ENCODE measurements around the gene MBTPS1. TPM values are rescaled to one million over a fixed set of nuclear protein-coding genes. Genes with fewer than 3 reads are reported as not detected.

The MBTPS1 gene
- polyA plus RNA-seq, 2 of the 4 experiments (the other 2 are of a cell fraction): 50.3 to 88.4 TPM

GRCh38 chr16:84161037-84161436, 44.3 kb upstream of the MBTPS1 start:
- Histone ChIP-seq H3K9me3 (no peaks in the 10 kb centered on the region), H3K27ac (no peak overlapping the region), H3K4me1 (no peaks in the 10 kb centered on the region), H3K4me3 (no peak overlapping the region), H3K4me2 (no peak overlapping the region)
- TF ChIP-seq RCOR1 (IDR thresholded peaks at IDR 0.05; ENCODE audit: low read depth, low read length) (no peak), BHLHE40 (IDR thresholded peaks at IDR 0.05; ENCODE audit: low read depth, low read length) (no peak), HOXA7 (CRISPR knock-in tag; IDR thresholded peaks at IDR 0.05) (no peak), HOXB13 (CRISPR knock-in tag; IDR thresholded peaks at IDR 0.05; ENCODE audit: low read depth) (no peak), EP300 (IDR thresholded peaks at IDR 0.05) (no peak), HEYL (CRISPR knock-in tag; IDR thresholded peaks at IDR 0.05) (no peak), MAZ (IDR thresholded peaks at IDR 0.05; ENCODE audit: borderline replicate concordance, low read depth, low read length) (no peak), HMGXB4 (CRISPR knock-in tag; IDR thresholded peaks at IDR 0.05; ENCODE audit: borderline replicate concordance) (no peak), USF2 (IDR thresholded peaks at IDR 0.05) (no peak), NPAS2 (CRISPR knock-in tag; IDR thresholded peaks at IDR 0.05; ENCODE audit: borderline replicate concordance) (no peak), TP53 (CRISPR knock-in tag; IDR thresholded peaks at IDR 0.05) (no peak), CBX2 (IDR thresholded peaks at IDR 0.05; ENCODE audit: borderline replicate concordance, low read depth) (no peak), ELK1 (IDR thresholded peaks at IDR 0.05; ENCODE audit: low read depth, low read length) (no peak), BCL3 (IDR thresholded peaks at IDR 0.05) (no peak), KDM1A (IDR thresholded peaks at IDR 0.05; ENCODE audit: low read depth) (no peak), REST (IDR thresholded peaks at IDR 0.05) (no peak)
- no peak for DNase-seq (ENCODE audit: low read depth in 1 of 2, low spot score in 1 of 2)
- ChIA-PET POLR2A (no interaction called here), CTCF (interaction anchor here (0.9 to 2.0 kb wide), 5 partner anchors 15 to 323 kb away, joined by 3 to 12 read pairs (median 4); partner anchors contain the start of gene TAF1C)
- 66% methylated on average over 10 of the region's 10 CpGs for WGBS (ENCODE audit: missing lambda C conversion rate)
- ATAC-seq: no peak
- no peak for FAIRE-seq

GRCh38 chr16:84159800-84160199, 43.1 kb upstream of the MBTPS1 start:
- no peak for FAIRE-seq
- no peak for DNase-seq (ENCODE audit: low read depth in 1 of 2, low spot score in 1 of 2)
- Histone ChIP-seq H3K9me3 (no peaks in the 10 kb centered on the region), H3K4me1 (no peaks in the 10 kb centered on the region), H3K4me2 (no peak overlapping the region), H3K27ac (no peak overlapping the region), H3K4me3 (no peak overlapping the region)
- no peak for ATAC-seq
- ChIA-PET POLR2A (no interaction called here), CTCF (interaction anchor here (1.4 to 2.0 kb wide), 2 partner anchors 27 to 149 kb away, joined by 3 to 12 read pairs; partner anchors contain the start of gene TAF1C)
- TF ChIP-seq SMC3 (IDR thresholded peaks at IDR 0.05) (no peak), PBX3 (IDR thresholded peaks at IDR 0.05) (no peak), TP53 (CRISPR knock-in tag; IDR thresholded peaks at IDR 0.05) (no peak), RCOR1 (IDR thresholded peaks at IDR 0.05; ENCODE audit: low read depth, low read length) (no peak), POLR2AphosphoS2 (conservative IDR thresholded peaks at IDR 0.05; ENCODE audit: low read length) (no peak), MAZ (IDR thresholded peaks at IDR 0.05; ENCODE audit: borderline replicate concordance, low read depth, low read length) (no peak), KDM1A (IDR thresholded peaks at IDR 0.05; ENCODE audit: low read depth) (no peak)
- whole genome bisulfite sequencing (ENCODE audit: missing lambda C conversion rate): 9% methylated on average over 1 of the region's 1 CpG
